GM18519 (cell line): Measurements from ENCODE around the gene KAT14.
"Not testable (repeated sequence)": the region's sequence is repeated elsewhere in the genome, so short reads cannot be mapped to it uniquely, and the experiment has no call there.

Experiments used
- ATAC-seq: cut with Tn5 transposase; IDR thresholded peaks from one replicate; pipeline ENCODE4 v1.9.1; 2021; ENCODE audit warnings: mild to moderate bottlenecking, moderate library complexity; ENCODE audit not compliant: unreplicated experiment, low FRiP score

The KAT14 gene

DNA sequence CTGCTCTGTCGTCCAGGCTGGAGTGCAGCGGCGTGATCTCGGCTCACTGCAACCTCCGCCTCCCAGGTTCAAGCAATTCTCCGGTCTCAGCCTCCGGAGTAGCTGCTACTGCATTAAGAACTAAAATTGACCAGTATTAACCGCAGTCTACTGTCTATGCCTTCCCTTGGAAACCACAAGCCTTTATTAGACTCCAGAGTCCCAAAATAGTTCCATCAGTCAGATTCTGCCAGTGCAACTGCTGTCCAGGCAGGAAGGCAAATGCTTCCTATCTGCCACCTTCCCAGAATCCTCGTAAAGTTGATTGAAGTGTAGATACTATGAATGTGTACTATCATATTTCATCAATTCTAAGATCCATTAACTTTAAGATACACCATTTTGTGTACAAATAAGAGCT is 16.7 kb downstream of the KAT14 start:
- ATAC-seq = no peak

DNA sequence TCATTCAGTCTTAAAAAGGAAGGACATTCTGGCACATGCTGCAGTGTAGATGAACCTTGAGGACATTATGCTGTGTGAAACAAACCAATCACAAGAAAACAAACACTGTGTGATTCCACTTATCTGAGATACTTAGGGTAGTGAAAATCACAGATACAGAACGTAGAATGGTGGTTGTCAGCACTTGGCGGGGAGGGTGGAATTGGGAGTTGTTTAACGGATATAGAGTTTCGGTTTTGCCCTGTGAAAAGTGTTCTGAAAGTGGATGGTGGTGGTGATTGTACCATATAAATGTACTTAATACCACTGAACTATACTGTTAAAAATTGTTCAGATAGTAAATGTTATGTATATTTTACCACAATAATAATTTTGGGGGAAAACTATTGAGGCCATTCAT is 18.4 kb downstream of the KAT14 start:
- ATAC-seq = no peak

DNA sequence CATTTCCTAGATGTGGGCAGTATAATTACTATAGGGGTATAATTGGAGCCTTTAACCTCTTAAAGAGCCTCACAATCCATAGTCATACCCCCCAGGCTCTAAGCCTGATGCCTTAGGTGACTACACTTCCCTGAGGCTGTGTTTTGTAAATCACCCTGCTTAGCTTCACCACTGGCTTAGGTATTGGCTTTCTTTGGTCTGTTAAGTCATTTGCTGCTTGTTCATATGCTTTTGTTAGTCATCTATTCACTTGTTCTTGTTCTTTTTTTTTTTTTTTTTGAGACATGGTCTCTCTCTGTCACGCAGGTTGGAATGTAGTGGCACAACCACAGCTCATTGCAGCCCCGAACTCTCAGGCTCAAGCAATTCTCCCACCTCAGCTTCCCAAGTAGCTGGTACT is 26.7 kb downstream of the KAT14 start:
- ATAC-seq = no peak

DNA sequence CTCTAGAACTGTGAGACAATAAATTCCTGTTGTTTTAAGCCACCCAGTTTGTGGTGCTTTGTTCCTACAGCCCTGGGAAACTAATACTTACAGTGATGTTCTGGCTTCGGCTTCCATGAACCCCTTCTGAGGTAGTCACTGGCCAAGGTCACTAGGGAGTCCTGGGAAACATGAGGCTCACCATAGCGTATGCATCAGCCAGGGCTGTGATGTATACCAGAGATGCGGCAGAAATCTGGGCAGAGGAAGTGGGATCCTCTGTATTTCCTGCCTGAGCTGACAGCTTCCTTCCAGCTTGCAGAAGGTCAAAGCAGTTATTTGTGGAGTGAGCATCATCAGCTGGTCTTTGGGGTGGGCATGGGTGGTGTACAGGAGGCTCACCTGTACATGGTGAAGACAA is 27.9 kb downstream of the KAT14 start:
- no peak for ATAC-seq

DNA sequence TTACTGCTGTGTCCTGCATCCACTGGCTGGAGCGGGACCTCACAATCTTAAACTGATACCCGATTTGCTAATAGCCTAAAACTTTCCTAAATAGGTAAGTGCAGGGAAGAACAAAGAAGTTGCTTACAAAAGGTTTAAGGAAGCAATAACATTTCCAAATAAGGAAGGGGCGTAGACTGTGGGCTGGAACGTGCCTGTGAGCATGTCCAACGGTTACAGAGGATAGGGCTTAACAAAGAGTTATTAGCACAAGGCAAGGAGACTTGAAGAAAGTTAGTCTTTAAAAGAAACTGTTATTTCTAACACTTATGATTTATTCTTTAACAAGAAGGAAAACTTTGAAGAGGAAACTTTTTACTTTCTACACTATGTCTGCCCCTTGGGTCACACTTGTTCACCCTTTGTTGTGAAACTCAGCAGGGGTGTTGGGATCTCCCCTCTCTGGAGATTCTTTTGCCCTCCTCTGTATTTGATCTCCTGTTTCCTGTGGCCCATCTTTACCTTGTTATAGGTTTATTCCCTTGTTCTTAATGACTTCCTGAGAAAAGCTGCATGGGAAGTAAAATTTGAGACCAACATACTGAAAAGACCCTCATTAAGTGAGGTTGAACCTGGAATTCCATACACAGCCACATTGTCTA is 28.7 kb downstream of the KAT14 start:
- no peak for ATAC-seq

DNA sequence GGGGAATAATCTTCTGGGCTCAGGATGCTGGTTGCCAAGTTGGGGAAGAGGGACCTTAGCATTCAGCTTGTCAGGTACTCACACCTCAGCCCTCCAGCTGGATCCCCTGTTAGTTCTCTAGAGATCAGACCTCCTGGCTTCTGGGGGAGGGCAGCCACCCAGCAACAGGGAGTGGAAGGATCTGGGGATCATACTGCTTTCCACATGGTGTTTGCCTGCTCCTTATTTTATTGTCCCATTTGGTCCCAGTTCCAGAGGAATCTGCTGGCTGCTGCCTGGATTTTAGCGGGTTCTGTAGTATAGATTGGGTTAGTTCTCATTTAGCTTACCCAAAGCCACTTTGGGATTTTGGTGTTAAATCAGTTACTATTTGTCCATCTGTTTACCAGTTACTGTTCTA is 29.3 kb downstream of the KAT14 start:
- ATAC-seq = no peak

DNA sequence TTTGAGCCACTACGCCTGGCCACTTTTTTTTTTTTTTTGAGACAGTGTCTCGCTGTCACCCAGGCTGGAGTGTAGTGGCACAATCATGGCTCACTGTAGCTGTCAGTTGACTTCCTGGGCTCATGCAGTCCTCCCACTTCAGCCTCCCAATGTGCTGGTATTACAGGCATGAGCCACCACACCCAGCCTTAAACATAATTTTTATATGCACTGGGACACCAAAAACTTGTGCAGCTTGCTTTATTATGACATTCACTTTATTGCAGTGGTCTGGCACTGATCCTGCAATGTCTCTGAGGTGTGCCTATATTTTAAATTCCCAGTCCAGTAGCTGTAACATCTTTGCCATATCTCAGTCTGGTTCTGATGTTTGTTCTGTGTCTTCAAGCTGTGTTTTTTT is 34.7 kb downstream of the KAT14 start:
- no peak for ATAC-seq

DNA sequence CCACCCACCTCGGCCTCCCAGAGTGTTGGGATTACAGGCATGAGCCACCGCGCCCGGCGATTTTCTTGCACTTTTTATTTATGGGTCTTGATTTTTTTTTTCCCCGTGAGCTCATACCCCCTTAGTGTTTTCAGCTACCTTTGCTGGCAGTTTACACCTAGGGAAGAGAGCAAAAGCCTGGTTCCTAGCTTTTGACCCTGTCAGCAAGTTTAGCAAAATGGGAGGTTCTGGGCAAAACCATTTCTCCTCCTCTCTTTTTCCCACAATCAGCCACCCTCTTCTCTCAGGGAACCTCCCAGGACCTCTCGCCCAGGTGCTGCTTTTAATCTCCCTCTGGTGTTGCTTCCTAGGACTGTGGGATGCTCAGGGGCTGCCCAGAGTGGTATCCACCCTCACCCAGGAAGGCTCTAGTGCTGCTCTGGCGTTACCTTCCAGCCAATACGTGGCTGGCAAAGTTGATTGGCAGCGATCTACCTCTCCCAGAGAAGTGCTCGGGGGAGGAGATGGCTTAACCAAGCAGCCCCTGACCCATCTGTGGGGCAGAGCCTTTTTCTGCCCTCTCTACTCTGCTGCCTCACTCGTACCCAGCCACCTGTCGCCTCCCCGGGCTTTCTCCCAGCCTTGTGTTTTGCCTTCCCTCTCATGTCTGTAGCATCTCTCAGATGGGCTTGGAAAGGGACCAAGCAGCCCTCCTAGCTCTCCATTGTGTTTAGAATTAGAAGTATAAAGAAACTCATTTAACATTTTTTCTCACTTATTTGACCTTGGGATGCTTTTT is 37.4 kb downstream of the KAT14 start:
- ATAC-seq = no peak

DNA sequence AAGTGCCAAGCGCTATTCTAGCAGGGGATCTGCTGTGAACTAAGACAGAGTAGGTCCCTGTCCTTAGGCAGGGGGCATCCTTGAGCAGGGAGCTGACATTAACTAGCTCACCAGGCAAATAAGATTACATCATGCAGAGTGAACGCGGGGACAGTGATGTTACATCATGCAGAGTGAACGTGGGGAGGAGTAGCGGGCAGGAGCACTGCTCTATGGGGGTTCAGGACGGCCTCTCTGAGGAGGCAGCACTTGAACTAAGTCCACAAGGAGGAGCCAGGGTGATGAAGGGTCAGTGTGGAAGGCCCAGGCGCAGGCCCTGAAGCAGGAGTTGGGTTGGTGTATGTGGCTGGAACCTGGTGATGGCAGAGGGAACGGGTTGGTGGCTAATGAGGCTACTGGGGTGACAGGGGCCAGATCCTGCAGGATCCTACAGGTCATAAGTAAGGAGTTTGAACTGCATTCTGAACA is 38.7 kb downstream of the KAT14 start:
- ATAC-seq = no peak

DNA sequence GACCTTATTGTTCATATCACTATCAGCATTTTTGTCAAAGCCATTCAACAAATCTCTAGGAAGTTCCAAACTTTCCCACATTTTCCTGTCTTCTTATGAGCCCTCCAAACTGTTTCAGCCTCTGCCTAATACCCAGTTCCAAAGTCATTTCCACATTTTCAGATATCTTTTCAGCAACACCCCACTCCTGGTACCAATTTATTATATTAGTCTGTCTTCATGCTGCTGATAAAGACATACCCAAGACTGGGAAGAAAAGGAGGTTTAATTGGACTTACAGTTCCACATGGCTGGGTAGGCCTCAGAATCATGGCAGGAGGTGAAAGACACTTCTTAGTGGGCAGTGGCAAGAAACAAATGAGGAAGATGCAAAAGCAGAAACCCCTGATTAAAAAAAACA is 42.7 kb downstream of the KAT14 start:
- not testable (repeated sequence) for ATAC-seq

DNA sequence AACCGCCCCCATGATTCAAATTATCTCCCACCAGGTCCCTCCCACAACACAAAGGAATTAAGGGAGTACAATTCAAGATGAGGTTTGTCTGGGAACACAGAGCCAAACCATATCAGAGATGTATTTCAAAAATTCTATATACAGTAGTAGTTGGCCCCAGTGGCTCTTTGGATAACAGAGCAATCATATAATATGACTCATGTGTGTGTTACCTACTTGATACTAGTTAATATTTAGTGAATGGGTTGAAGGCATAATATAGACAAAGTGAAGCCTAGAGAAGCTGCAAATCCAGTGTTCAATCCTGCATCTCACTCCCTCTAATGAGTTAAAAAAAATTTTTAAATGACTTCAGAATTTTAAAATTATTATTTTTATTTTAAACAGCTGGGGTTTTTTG is 43.2 kb downstream of the KAT14 start:
- ATAC-seq = no peak

DNA sequence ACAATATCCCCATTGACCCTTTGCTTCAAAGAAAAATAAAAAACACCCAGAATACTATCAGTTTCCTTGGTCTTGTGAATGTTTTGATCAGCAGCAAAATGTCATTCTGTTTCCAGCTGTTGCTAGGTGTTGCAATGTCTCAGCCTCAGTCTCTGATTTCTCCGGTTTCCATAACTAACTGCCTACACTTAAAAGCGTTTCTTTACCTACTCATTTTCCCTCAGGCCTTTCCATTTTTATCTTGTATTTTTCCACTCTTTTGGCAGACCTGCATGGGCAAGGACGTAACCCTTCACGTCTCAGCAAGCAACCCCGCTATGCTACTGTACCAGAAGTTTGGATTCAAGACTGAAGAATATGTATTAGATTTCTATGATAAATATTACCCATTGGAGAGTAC is 49.4 kb downstream of the KAT14 start:
- no peak for ATAC-seq

DNA sequence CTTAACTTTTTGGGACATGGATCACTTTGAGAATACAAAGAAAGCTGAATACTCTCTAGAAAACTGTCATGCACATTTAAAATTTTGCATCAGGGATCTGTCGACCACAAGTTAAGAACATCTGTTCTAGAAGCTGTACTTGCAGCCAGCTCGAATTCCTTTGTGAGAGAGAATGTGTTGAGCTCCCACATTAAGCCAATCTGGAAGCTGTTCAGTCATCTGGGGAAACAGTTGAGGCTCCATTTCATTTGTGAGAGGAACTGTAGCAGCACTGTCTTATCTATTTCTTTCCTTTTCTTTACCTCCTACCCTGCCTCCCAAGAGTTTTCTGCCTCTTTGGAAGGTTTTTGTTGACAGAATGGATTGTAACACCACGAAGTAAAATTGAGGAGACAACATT is 50.8 kb downstream of the KAT14 start:
- ATAC-seq = no peak

DNA sequence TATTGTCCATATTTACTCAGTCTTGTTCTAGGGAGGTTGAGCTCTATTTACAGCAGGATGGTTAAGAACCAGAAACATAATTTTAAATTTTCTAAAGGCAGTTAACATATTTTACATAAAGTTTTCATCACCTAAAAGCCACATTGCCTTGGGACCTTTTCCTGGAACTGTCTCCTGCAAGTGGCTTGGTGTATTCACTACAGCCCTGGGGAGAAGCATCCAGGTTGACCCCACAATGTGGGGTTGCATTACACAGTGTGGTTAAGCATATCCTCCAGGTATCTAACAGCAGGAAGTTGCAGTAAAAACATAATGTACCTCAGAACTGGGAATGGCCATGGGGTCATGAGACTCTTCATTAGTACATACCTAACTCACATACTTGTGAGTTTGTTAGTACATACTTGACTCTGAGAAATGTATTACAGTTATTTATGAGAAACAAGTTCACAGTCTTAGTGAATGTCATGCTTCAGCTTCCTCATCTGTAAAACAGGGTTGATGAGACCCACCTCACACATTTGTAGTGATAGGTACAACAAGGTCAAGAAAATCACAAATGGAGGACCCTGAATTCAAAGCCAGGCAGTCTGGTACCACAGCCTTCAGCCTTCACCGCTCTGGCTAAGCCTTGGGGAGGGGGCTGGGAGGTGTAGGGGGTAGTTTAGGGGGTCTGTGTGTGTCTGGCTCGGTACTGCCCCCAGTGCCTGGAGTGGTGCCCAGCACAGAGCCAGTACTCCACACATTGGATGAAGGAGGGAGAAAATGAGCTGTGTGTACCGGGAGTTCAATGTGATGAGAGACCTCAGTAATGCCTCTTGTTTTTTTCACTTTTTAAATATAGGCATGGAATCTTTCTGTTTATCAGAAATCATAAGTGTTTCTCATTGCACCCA is 52.9 kb downstream of the KAT14 start:
- ATAC-seq = no peak

DNA sequence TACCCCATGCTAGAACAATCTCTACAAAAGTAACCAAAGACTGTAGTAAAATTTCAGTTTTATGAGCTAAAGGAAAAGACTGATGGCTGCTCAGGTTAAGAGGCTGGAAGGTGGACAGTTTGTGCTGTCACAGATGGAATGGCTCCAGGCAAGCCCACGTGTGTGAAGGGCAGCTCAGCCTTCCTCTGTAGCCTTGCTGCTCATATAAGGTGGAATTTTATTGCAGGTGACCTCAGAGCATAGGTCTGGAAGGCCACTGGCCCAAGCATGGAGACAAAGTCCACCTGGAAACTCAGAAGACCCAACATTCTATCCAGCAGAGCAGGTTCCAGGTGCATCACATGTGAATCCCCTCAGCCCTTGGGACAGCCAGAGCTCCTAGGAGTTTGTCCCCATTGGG is 53.6 kb downstream of the KAT14 start:
- ATAC-seq = no peak

DNA sequence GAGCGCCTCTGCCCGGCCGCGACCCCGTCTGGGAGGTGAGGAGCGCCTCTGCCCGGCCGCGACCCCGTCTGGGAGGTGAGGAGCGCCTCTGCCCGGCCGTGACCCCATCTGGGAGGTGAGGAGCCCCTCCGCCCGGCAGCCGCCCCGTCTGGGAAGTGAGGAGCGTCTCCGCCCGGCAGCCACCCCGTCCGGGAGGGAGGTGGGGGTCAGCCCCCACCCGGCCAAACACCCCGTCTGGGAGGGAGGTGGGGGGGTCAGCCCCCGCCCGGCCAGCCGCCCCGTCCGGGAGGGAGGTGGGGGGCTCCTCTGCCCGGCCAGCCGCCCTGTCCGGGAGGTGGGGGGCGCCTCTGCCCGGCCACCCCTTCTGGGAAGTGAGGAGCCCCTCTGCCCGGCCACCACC is 56.8 kb downstream of the KAT14 start:
- not testable (repeated sequence) for ATAC-seq

DNA sequence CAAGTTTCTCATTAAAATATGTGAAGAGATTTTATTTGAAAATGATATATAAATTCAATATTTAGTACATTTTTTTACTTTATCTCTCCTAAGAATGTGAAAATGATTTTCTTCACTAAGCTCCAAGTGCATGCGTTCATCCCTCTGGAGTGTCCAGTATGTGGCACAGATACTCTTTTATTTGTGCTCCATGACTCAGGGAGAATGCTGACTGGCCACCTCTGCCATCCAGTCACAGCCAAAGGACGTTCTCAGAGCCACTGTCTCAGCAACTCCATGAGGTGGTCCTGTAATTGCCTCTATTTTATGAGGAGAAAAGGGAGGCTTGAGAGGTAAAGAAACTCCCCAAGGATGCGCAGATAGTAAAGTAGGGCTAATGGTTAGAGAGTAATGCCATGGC is 58.3 kb downstream of the KAT14 start:
- ATAC-seq = no peak

DNA sequence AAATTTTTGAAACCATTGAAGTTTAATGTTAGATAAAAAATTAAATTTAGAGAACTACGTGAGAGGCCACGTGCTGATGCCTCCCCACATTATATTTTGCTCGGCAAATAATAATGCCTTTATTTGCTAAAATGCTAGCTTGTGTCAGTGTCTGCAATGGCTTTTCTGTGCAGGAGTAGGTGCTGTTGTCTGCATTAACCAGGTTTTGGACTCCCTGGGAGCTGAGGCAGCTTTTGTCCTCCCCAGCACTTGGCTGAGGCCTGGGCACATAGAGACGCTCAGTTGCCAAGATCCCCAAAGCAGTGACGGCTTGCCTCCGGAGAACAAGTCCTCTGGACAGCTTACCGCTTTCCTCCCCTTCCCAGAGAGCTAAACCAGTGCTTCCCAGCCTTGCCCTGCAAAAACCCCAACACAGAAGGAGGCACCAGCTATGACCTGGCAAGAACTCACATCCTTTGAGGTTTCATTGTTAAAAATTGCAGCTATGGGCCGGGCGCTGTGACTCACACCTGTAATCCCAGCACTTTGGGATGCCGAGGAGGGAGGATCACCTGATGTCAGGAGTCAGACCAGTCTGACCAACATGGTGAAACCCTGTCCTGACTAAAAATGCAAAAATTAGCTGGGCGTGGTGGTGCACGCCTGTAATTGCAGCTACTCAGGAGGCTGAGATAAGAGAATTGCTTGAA is 59.9 kb downstream of the KAT14 start:
- no peak for ATAC-seq

DNA sequence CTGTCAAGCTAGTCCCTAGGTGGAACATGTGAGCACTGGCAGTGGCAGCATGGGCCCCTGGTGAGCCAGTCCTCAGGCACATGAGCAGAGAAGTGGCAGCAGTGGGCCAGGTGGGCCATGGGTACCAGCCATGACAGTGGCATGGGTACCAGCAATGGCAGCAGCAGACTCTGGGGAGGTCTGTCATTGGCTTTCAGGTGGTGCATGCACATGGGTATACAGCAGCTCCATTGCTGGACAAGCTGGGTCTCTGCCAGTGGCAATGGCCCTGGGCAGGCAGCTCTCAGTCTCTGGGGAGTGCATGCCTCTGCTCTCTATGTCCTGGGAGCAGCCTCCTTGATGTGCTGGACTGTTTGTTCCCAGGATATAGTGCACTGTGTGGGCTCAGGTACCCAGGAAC is 65.3 kb downstream of the KAT14 start:
- no peak for ATAC-seq

DNA sequence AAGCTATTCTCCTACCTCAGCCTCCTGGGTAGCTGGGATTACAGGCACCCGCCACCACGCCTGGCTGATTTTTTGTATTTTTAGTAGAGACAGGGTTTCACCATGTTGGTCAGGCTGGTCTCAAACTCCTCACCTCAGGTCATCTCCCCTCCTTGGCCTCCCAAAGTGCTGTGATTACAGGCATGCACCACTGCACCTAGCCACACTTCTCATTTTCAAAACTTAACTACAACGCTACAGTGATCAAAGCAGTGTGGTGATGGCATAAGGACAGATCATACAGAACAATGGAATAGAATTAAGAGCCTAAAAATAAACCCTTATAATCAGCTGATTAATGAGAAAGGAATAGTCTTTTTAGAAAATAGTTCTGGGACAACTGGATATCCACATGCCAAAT is 66.0 kb downstream of the KAT14 start:
- ATAC-seq = not testable (repeated sequence)

DNA sequence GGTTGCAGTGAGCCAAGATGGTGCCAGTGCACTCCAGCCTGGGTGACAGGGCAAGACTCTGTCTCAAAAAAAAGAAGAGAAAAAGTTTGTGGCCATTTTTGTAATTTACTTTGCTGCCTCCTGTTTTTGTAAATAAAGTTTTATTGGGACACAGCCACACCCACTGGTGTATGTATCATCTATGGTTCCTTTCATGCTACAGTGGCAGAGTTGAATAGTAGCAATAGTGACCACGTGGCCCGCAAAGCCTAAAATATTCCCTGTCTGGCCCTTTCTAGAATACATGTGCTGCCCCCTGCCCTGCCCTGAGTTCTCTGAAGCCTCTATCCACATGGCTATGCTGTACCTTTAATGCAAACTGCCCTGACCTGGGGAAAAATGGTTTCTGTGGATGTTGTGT is 75.3 kb downstream of the KAT14 start:
- no peak for ATAC-seq
